Subcutaneous adipose tissue (tissue), 4 donors: Measurements from ENCODE around the gene ALAS2. TPM values are rescaled to one million over a fixed set of nuclear protein-coding genes. Genes with fewer than 3 reads are reported as not detected.

Experiments
- total RNA-seq, 4 donors: library from RNA; depleted of rRNA; stranded (reverse); fragments of >200 nt; gene quantifications; one replicate each; pipeline ENCODE4 v1.1.0, GENCODE V29; 2016
- TF ChIP-seq, protein P1 (sequence below): fragments of 450-650 bp; IDR thresholded peaks from one replicate; pipeline ENCODE4 v1.5.1; 2016; ENCODE audit warnings: low read depth, mild to moderate bottlenecking, control low read depth, antibody characterized with exemption, moderate library complexity

Gene ALAS2
- total RNA-seq, 4 donors from 2014 or later, result 2.6 to 3.5 TPM; not detected in 2

- TF ChIP-seq, protein P1, sequence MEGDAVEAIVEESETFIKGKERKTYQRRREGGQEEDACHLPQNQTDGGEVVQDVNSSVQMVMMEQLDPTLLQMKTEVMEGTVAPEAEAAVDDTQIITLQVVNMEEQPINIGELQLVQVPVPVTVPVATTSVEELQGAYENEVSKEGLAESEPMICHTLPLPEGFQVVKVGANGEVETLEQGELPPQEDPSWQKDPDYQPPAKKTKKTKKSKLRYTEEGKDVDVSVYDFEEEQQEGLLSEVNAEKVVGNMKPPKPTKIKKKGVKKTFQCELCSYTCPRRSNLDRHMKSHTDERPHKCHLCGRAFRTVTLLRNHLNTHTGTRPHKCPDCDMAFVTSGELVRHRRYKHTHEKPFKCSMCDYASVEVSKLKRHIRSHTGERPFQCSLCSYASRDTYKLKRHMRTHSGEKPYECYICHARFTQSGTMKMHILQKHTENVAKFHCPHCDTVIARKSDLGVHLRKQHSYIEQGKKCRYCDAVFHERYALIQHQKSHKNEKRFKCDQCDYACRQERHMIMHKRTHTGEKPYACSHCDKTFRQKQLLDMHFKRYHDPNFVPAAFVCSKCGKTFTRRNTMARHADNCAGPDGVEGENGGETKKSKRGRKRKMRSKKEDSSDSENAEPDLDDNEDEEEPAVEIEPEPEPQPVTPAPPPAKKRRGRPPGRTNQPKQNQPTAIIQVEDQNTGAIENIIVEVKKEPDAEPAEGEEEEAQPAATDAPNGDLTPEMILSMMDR, result no peak
Observed at GRCh38 chrX:54980334-54980733, 50.4 kb downstream of the ALAS2 start.

GRCh38 chrX:54979432-54979831 lies 51.3 kb downstream of the ALAS2 start:
- TF ChIP-seq, protein P1, result no peak

DNA sequence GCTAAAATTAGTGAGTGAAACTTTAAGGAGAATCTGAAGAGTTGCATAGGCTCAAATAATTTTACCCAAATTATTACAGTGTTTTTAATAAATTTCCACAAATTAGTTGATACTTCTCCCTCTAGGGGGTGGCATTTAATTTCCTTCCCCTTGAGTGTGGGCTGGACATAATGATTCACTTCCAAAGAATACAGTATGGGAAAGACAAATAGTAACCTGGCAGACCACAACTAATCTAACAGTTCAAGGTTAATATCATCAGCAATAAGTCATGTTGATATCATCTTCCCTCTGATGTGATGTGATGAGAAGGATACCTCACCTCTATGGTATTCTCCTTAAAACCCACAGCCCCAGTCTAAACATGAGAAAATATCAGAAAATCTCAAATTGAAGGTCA lies 52.3 kb downstream of the ALAS2 start:
- TF ChIP-seq, protein P1, result no peak

DNA sequence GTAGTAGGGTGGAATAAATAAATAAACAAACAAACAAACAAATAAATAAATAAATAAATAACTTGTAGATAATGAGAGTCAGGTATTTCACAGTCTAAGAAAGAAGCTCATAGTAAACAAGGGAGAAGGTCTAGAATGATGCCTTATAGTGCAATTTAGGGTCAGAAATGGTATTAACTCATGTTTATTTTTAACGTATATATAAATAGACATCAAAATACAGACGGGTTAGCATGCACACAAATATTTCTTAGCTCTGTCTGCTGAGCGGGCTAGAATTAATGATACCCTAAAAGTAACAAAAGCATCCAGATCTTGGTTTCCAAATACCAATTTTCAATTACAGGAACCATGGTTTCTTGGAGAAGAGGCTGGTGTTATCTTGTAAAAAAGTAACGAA lies 53.4 kb downstream of the ALAS2 start:
- TF ChIP-seq, protein P1, result no peak

DNA sequence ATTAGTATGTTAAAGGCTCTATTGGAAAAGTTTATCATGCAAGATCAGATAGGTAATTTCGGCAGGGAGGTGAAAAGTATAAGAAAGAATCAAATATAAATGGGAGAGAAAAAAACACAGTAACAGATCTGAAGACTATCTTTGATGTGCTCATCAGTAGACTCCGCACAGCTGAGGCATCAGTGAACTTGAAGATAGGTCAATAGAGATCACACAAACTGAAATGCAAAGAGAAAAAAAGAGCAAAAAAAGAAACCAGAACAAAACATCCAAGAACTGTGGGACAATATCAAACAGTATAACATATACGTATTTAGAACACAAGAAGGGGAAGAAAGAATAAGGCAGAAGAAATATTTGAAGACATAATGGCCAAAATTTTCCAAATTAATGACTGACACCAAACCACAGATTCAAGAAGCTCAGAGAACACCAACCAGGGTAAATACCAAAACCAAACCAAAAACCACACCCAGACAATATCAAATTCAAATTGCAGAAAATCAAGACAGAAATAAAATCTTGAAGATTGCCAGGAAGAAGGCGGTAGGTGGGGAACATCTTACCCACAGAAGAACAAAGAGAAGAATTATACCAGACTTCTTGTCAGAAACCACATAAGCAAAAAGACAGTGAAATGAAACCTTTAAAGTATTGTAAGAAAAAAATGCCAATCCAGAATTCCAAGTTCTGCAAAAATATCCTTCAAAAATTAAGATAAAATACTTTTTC lies 65.8 kb downstream of the ALAS2 start:
- TF ChIP-seq, protein P1, result no peak

- TF ChIP-seq, protein P1, result no peak
Observed at GRCh38 chrX:54961750-54962149, 69.0 kb downstream of the ALAS2 start.

Other genes with a start within 250 kb of the ALAS2 start
- gene ITIH6, start 232.7 kb downstream of the ALAS2 start, total RNA-seq, result not detected
- gene MAGED2, start 223.2 kb downstream of the ALAS2 start, total RNA-seq, result 100 to 1,000 TPM in 1 of 4 donors, 10 to 100 TPM in 3; 50.7 to 105 (median 84.4) TPM
- 1 to 10 TPM; 2.3 to 6.8 (median 5.5) TPM for gene TRO, start 110.2 kb downstream of the ALAS2 start, total RNA-seq
- gene PFKFB1, start 36.8 kb downstream of the ALAS2 start, total RNA-seq, result 10 to 100 TPM in 2 of 4 donors, 1 to 10 TPM in 2; 4.7 to 54.6 (median 11.3) TPM
- gene APEX2, start 30.6 kb downstream of the ALAS2 start, total RNA-seq, result 1 to 10 TPM; 6.8 to 8.3 (median 7.5) TPM
- not detected for gene PAGE2B, start 44.1 kb upstream of the ALAS2 start, total RNA-seq
- gene PAGE2, start 58.0 kb upstream of the ALAS2 start, total RNA-seq, result not detected
- not detected for gene PAGE5, start 189.4 kb upstream of the ALAS2 start, total RNA-seq
- gene PAGE3, start 233.9 kb upstream of the ALAS2 start, total RNA-seq, result not detected